Measurements from ENCODE around the gene MAGEA11. TPM values are rescaled to one million over a fixed set of nuclear protein-coding genes. Genes with fewer than 3 reads are reported as not detected.

MAGEA11 gene
- total and polyA plus RNA-seq, 2 experiments from 2014 or later, result not detected

- Histone ChIP-seq H3K79me2 (replicated peaks; ENCODE audit: insufficient read depth) (no peaks in the 10 kb centered on the region), H3K4me2 (no peak overlapping the region), H3K27me3 (ENCODE audit: insufficient read depth) (peaks cover 14% of the 10 kb centered on the region; the same call in 1 of the 2 replicates), H3F3A (replicated peaks; ENCODE audit: low read depth) (no peaks in the 10 kb centered on the region), H2AFZ (no peak overlapping the region), H3K4me3 (no peak overlapping the region), H4K20me1 (replicated peaks; ENCODE audit: insufficient read depth) (no peaks in the 10 kb centered on the region; the same call in 1 of the 2 replicates), H3K36me3 (ENCODE audit: insufficient read depth) (no peaks in the 10 kb centered on the region), H3K27ac (ENCODE audit: low read depth) (no peak overlapping the region), H3K4me1 (ENCODE audit: insufficient read depth) (no peaks in the 10 kb centered on the region), H3K9me2 (ENCODE audit: insufficient read depth) (no peaks in the 10 kb centered on the region)
- no peak overlapping the region for H3K4me3 Mint-ChIP-seq
- no peaks in the 10 kb centered on the region for H3K36me3 Mint-ChIP-seq (ENCODE audit: low read depth)
- H3K27me3 Mint-ChIP-seq (ENCODE audit: insufficient read depth, low read depth, poor library complexity), result peaks cover 11% of the 10 kb centered on the region
- TF ChIP-seq REST (IDR thresholded peaks at IDR 0.05; ENCODE audit: unreplicated experiment) (no peak), STAT1 (IDR thresholded peaks at IDR 0.05; ENCODE audit: unreplicated experiment) (no peak), EZH2 (IDR thresholded peaks at IDR 0.05; ENCODE audit: low read depth, unreplicated experiment) (no peak), NANOG (IDR thresholded peaks at IDR 0.05; ENCODE audit: borderline replicate concordance) (no peak), ZNF331 (CRISPR knock-in tag; IDR thresholded peaks at IDR 0.05; ENCODE audit: low read depth) (no peak), EZH2phosphoT487 (IDR thresholded peaks at IDR 0.05; ENCODE audit: unreplicated experiment) (no peak), ZNF114 (CRISPR knock-in tag; IDR thresholded peaks at IDR 0.05) (no peak), CTCF (conservative IDR thresholded peaks at IDR 0.05; ENCODE audit: low read depth in 2 of 2) (no peak)
- H3K4me1 Mint-ChIP-seq, result 0 out of 3 replicates have a peak, but pooled peaks cover 2% of the 10 kb centered on the region
- no peak for DNase-seq (ENCODE audit: low spot score)
- no peak overlapping the region for H3K27ac Mint-ChIP-seq
- H3K9me3 Mint-ChIP-seq, result no peaks in the 10 kb centered on the region
- no peak for ATAC-seq
Measured at GRCh38 chrX:149715468-149715867, 3.6 kb downstream of the MAGEA11 start.

GRCh38 chrX:149716632-149717031 is 4.8 kb downstream of the MAGEA11 start:
- H3K9me3 Mint-ChIP-seq, result no peaks in the 10 kb centered on the region
- no peak for ATAC-seq
- no peak overlapping the region for H2AFZ ChIP-seq

More at GRCh38 chrX:149716632-149717031, 4.8 kb downstream of the MAGEA11 start:
- H3K27ac Mint-ChIP-seq, result no peak overlapping the region
- H3K27me3 ChIP-seq (ENCODE audit: insufficient read depth), result peaks cover 14% of the 10 kb centered on the region; the same call in 1 of the 2 replicates
- no peak overlapping the region for H3K4me2 ChIP-seq
- TF ChIP-seq ZNF331 (CRISPR knock-in tag; IDR thresholded peaks at IDR 0.05; ENCODE audit: low read depth) (no peak), EZH2phosphoT487 (IDR thresholded peaks at IDR 0.05; ENCODE audit: unreplicated experiment) (no peak)
- H3F3A ChIP-seq (replicated peaks; ENCODE audit: low read depth), result no peaks in the 10 kb centered on the region
- H3K4me1 Mint-ChIP-seq, result 0 out of 3 replicates have a peak, but pooled peaks cover 2% of the 10 kb centered on the region
- H4K20me1 ChIP-seq (replicated peaks; ENCODE audit: insufficient read depth), result no peaks in the 10 kb centered on the region; the same call in 1 of the 2 replicates
- H3K36me3 Mint-ChIP-seq (ENCODE audit: low read depth), result no peaks in the 10 kb centered on the region
- no peak overlapping the region for H3K27ac ChIP-seq (ENCODE audit: low read depth)
- no peak overlapping the region for H3K4me3 Mint-ChIP-seq
- no peaks in the 10 kb centered on the region for H3K4me1 ChIP-seq (ENCODE audit: insufficient read depth)
- H3K9me2 ChIP-seq (ENCODE audit: insufficient read depth), result no peaks in the 10 kb centered on the region
- no peak for DNase-seq (ENCODE audit: low spot score)
- no peaks in the 10 kb centered on the region for H3K36me3 ChIP-seq (ENCODE audit: insufficient read depth)
- H3K27me3 Mint-ChIP-seq (ENCODE audit: insufficient read depth, low read depth, poor library complexity), result peaks cover 19% of the 10 kb centered on the region
- no peaks in the 10 kb centered on the region for H3K79me2 ChIP-seq (replicated peaks; ENCODE audit: insufficient read depth)
- no peak overlapping the region for H3K4me3 ChIP-seq

Measured in GM23338 (cell line).